ENCODE data around the gene NOP56.
A peak's percentile ranks its signal among the peaks of the same experiment; 100 is the strongest.
"Not testable (repeated sequence)": the region's sequence is repeated elsewhere in the genome, so short reads cannot be mapped to it uniquely, and the experiment has no call there.

NOP56 gene

DNA sequence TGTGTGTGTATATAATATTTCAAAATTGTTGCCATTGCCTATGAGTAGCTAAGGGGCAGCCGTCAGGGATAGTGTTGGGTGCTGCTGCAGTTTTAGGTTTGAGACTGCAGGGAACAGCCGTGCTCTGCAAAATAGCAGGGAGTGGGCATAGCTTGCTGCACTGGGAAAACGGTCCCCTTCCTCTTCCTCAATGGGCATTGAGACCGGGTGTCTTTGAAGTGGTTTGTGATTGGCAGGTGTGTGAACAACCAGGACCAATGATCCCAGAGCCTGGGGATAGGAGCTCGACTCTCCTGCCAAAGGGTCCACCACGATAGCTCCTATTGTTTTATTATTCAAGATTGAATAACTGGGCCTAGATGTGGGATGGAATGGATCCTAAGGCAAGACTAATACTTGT is 35.1 kb downstream of the NOP56 start:
- no peak for DNase-seq (ENCODE audit: low read depth in 2 of 2)

DNA sequence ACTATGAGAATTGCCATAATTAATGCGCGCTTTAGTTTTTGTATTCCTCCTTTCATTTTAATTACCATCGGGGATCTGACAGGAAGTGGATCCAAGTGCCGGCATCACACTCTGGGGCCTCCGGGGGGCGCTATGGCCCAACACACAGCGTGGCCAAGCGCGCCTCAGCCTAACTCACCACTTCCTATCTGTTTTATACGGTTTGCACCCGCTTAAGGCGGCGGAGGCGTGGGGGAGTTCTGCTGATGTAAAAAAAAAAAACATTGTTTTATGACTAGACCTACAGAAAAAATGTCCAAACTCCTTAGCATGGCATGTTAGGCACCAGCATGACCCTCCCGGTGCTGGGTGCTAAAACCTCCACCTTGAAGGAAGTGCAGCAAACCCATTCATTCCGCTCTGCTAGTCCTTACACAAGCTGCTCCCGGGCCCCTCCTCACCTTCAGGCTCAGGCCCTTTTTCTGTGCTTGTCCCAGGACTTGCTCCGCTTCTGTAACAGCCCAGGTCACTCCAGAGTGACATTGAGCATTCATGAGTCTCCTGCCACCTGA is 35.7 kb downstream of the NOP56 start:
- peak; percentile 66 to 67 for DNase-seq (ENCODE audit: low read depth in 2 of 2)

DNA sequence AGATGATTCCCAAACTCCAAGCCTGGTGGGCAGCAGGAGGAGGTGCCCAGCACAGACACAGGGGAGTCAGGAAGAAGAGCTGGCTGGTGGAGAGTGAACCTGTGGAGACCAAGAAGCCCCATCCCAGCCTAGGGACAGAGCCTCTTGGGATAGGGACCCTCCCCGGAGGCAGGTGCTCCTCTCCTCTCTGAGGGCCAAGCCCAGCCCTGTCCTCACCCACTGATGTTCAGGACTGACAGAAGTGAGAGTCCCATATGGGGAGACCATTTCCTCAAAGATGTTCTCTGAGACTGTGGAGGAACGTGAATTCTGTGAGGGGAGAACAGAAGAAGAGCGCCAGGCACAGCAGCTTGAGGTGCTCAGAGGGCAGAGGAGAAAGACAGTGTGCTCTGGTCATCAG is 37.8 kb downstream of the NOP56 start:
- DNase-seq (ENCODE audit: low read depth in 2 of 2) = no peak

DNA sequence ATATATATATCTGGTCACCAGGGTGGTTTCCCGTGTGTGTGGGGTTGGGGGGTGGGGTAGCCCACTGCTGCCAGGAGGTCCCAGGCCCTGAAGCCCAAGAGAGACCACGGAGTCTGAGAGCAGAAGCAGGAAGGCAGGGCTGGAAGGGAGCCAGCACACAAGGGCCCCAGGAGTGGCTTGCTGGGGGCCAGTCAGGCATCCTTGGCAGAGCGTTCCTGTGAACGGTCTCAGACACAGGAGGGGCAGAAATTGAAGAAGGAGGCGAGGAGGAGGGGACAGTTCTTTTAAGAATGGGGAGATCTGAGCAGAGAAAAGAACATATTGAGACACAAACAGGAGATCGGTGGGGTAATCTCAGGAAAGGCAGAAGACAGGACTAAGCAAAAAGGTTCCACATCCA is 38.3 kb downstream of the NOP56 start:
- DNase-seq (ENCODE audit: low read depth in 2 of 2) = no peak

DNA sequence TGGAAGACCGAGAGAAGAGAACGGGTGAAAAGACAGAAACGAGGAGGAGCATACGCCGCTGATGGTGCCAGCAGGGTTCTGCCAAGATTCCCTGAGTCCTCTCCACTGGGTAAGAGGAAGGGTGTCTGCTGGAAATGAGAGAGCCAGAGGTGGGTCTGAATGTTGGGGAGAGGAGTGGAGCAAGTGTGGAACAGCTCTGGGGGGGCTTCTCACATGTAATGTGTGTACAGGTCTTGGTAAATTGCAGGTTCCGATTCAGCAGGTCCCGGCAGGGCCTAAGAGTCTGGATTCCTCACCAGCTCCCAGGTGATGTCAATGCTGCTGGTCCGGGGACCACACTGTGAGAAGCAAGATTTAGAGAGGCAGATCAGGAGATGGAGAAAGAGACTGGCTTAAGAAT is 38.7 kb downstream of the NOP56 start:
- DNase-seq (ENCODE audit: low read depth in 2 of 2) = no peak

DNA sequence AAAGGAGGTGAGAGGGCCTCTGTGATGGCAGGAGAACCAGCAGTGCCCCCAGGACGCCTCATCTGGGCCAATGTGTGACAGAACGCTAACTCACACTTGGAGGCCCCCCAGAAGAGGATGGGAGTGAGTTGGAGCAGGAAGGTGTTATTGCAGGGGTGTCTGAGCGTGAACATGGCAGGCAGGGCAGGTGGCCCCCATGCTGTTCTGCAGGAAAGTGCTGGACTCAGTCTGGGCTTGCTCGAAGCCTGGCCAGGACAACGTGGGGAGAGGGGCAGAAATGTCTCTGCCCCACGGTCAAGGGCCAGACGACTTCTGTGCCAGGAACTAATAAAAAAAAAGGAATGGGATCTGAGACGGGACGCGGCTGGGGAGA is 39.2 kb downstream of the NOP56 start:
- DNase-seq (ENCODE audit: low read depth in 2 of 2) = no peak

DNA sequence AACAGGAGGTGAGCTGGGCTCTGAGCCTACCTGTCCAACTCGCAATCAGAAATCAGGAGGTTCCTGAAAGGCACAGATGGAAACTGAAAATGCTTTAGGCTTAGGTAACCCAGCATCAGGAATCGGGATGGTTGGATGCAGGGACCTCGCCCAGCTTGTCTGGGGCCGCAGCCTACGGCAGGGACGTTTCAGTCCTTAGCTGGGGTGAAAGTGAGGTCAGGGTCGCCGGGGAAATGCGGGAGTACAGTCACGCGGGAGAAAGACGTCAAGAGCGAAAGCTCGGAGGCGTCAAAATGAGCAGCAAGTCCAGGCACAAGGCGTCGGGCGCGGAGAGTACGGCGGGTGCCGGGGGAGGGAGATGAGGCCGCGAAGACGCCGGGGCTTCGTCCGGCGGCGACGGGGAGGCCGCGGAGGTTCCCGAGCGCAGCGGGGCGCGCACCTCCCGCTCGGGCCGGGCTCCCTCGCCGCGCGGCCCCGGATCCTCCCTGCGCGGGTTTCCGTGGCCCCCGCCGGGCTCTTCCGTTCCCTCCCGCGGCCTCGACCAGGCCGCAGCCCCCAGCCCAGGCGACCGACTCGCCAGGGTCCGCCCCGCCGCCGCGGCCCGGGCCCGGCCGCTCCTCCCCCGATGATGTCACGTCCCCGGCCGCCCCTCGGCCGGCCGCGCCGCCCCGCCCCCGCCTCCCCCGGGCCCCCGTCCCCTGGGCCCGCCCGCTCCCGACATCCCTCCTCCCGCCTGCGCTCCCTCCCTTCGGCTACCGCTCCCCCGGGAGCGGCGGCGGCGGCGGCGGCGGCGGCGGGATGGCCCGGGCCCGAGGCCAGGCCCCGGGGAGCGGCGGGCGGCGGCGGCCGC is 39.8 kb downstream of the NOP56 start, which contains the start of gene EBF4:
EBF4 (plus strand) TSS at position 745 of the 850 bp plus-strand sequence. CDS start 866 bp downstream, outside the sequence.
- DNase-seq (ENCODE audit: low read depth in 2 of 2) = no peak

DNA sequence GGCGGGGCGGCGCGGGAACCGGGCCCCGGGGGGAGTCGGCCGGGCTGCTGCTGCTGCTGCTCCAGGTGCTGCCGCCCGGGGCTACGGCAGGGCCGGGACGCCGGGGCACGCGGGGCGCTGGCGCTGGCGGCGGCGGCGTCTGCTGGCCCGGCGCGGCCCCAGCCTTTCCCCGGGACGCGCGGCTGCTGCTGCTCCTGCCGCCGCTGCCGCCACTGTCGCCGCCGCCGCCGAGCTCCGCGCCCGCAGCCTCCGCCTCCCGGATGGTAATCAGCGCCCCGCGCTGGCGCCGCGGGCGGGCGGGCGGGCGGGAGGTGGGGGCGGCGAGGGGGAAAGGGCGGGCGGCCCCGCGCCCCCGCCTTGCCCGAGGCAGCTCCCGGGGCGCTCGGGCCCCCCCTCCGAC is 40.5 kb downstream of the NOP56 start:
- DNase-seq (ENCODE audit: low read depth in 2 of 2) = no peak

DNA sequence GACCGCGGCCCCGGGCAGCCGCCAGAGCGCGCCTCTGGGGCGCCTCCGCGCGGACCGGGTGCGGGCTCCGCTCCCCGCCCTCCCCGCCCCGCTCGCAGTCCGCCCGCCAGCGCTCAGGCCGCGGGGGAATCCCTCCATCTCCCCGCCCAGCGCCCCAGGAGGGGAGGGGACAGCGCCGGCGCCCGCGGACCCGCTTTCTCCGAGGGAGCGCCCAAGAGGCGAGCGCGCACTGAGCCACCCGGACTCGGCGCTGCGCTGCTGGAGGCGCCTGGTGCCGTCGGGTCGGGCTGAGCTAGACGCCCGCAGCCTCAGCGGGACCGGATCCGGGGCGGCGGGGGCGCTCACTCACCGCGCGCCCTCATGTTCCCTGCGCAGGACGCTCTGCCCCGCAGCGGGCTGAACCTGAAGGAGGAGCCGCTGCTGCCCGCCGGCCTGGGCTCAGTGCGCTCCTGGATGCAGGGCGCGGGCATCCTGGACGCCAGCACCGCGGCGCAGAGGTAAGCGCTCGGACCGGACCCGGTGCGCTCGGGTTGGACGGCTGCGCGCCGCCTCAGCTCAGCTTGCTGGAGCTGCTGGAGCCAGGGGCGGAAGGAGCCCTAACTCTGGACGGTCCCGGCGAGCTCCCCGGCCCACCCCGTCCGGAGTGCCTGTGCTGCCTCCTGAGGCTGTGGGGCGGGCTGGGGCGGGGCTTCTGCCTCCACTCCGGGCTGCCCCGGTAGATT is 41.0 kb downstream of the NOP56 start:
- DNase-seq (ENCODE audit: low read depth in 2 of 2) = peak in 1 of 2 donors; percentile 12

DNA sequence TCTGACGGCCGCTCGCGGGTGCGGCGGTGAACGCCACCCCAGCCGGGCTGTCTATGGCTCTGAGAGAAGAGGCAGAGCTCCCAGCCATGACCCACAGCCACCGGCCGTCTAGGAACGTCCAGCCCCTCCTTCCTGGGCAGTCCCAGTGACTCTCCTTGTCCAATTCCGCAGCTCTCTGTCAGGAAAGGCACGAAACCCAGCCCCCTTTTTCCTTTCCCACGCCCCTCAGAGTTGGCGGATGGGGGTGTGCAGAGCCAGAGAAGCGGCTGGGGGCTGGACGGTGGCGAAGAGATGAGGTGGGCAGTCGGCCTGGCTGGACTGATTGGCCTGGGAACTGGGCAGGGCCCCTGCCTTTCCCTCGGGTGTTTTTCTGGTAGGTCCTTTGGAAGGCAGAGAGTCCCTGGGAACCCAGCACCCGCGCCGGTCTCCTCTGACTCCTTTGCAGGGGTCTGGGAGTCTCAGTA is 41.6 kb downstream of the NOP56 start:
- no peak for DNase-seq (ENCODE audit: low read depth in 2 of 2)

DNA sequence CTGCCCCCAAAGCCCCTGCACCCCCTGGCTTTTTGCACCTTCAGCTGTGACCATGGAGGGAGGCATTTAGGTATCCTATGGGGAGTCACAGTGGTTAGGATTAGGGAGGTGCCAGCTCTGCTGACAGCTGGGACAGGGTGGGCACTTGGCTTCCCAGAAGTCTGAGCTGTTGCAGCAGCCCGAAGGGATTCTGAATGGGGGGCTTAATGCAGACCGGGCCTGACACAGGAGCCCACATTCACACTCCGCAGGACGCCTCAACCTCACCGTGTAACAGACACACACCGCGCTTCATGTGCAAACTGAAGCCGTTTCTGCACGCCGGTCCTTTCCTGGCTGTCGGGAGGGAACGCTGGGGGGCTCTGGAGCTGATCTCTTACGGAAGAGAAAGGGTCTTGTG is 42.1 kb downstream of the NOP56 start:
- no peak for DNase-seq (ENCODE audit: low read depth in 2 of 2)

DNA sequence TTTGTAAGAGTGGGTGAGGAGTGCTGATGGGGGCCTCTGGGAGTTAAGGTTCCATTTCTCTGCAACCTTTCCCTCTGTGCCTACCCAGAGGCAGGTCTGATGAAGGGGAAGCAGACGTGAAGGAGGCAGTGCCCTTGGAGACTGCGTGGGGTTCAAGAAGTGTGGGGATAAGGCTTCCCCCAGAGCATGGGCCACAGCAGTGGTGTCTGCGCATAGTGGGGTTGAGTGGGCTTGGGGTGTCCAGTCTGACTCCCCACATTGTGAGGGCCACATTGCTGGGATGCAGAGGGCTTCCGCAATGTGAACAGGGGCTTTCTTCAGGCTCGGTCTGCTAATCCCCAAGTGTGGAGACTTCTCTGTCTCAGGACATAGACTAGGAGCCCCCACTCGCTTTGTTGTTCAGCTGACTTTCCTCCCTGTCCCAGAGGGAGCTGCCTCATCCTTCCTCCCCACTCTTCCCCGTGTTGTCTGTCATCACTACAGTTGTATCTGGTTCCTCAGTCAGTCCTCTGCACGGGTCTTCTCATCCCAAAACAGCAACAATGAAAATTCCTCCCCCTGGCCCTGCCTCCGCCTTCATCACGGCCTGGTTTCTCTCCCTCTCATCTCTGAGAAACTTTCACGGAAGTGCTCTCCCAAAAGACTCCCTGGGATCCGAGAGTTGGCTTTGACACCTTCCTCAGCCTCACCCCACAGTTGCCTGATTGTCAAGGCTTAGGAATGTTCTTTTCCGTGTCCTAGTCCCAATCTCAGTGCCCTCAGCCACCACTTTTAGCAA is 43.0 kb downstream of the NOP56 start:
- no peak for DNase-seq (ENCODE audit: low read depth in 2 of 2)

DNA sequence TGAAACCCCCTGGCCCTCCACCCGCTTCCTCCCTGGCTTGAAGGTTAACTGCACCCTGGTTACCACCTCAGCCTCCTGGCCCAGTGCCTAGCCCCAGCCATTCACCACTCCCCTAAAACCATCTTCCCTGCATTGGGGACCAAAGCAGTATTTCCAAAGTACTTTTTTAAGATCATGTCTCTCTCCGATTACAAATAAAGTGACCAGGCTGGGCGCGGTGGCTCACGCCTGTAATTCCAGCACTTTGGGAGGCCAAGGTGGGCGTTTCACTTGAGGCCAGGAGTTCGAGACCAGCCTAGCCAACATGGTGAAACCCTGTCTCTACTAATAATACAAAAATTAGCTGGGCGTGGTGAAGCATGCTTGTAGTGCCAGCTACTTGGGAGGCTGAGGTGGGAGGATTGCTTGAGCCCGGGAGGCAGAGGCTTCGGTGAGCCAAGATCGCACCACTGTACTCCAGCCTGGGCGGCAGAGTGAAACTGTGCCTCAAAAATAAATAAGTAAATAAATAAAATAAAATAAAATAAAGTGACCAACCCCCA is 43.6 kb downstream of the NOP56 start:
- not testable (repeated sequence) for DNase-seq (ENCODE audit: low read depth in 2 of 2)

DNA sequence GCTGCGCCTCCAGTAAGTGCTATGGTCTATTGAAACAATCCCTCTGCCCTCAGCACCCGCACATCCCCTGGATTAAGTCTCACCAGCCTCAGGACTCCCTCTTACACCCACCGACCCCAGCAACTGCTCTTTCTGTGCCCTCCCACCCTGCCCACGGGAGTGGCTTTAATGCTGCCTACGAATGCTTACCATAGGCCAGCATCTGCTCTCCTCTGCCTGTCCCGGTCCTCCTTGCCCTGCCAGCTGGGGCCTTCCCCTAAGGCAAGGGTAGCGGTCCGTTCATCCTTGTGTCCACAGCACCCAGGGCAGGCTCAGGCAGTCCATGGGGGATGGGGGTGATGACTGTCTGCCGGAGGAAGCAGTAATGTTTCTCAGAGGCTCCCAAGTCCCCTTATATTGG is 44.2 kb downstream of the NOP56 start:
- DNase-seq (ENCODE audit: low read depth in 2 of 2) = no peak

DNA sequence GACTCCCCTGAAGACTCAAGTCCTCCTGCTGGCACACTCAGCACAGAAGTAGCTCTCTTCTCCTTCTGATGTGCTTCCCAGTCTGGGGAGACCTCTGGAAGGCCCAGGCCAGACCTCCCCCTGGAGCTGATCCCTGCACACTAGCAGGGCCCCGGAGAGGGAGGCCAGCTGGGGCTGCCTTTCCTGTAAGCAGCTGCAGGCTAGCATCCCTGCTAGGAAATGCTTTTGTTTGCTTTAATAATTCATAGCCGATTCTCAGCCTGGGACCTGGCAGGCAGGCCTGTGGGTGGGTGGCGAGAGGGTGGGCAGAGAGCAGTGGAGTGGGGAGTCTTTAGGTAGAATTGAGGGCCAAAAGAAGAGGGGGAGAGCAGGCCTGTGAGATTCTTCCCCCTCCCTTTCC is 45.3 kb downstream of the NOP56 start:
- DNase-seq (ENCODE audit: low read depth in 2 of 2) = no peak

DNA sequence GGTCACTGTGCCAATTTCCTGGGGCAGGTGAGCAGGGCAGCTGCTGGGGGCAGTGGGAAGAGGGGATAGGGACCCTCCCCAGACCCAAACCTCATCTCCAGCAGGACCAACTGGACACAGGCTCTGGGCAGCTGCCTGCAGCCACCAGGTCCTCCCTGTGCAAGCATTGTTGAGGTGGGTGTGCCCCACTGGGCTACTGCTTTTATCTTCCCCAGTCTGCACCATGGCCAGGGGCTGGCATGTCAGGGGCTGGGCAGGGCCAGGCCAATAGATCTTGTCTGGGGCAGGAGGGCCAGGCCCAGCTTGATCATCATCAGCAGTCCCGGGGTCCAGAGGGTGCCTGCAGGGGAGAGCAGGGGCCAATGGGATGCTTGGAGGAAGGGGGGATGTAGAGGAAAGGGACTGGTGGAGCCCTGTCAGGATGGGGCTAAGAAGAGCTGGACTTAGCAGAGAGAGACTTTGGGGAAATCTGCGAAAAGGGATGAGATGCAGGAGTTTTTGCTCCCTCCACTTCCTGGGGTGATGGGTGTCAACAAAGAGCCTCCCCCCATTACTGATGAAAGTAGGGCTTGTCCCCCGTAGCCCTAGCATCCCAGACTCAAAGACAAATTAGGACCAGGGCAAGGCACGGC is 45.9 kb downstream of the NOP56 start:
- DNase-seq (ENCODE audit: low read depth in 2 of 2) = no peak

DNA sequence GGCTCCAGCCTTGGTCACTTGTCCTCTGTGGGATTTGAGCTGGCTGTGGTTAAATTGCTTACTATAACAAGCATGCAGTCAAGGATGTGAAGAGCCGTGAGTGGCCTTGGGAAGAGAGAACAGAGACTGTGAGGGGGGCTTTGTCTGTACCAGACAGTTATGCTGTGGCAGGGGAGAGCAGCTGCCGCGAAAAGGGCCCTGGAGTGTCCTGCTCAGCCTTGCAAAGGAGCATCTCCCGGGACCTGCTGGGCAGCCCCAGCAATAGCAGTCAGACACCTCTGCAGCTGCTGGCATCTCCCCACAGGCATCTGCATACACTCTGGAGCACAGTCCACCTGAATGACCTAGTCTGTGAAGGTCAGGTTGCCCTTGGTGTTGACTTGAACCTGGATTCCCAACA is 46.5 kb downstream of the NOP56 start:
- no peak for DNase-seq (ENCODE audit: low read depth in 2 of 2)

DNA sequence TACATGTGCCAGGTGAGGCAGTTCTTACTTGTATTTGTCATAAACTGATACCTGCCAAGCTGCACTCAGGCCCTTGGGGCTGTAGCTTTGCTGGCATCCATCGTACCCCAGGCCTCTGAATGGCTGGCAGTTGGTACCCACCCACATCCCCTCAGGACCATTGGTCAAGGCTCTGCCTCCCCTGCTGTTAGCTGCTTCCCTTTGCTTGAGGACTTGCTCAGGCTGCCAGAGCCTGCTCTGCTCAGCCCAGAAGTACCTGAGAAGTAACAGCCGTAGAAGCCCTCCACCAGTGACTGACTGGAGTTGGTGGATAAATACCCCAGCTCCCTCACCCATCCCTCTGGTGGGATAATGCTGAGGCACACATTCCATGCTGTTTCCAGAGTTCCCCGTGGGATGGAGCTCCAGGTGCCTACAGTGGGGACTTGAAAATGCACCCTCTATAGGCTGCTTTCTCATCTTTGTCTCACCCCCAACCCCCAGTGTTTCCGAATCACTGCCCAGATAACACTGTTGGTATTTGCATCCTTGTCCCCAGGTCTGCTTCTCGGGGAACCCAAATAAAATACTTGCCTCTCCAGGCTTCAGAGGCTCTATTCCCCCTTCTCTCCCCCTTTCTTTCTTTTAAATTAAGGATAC is 47.5 kb downstream of the NOP56 start:
- DNase-seq (ENCODE audit: low read depth in 2 of 2) = no peak

DNA sequence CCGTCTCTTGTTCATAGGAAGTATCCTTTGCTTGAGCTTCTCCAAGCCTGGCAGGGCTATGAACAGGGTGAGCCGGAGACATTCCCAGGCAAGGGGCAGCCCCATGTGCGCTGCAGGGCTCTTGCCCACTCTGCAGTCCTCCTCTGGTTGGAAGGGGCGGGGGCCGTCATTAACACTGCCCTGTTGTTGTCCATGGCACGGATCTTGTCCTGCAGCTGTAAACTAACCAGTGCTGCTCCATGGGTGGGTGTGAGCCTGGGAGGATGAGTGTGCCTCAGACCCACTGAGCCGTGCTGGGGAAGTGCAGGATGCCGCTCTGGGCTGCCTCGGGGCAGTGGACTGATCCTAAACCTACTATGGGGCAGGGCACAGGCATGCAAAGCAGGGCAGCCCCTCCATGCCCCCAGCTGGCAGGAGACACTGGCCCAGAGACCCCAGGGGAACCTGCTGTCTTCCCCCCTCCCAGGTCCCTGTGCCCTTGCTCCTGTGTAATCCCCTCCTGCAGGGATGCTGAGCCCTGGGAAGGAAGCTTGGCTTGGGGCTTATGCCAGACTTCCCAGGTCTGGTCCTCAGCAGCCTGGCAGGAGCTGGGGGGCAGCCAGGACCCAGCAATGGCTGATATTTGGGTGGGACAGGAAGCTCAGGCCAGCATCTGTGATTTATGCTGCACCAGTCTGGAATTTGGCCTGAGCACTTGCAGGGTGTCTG is 48.6 kb downstream of the NOP56 start:
- no peak for DNase-seq (ENCODE audit: low read depth in 2 of 2)

DNA sequence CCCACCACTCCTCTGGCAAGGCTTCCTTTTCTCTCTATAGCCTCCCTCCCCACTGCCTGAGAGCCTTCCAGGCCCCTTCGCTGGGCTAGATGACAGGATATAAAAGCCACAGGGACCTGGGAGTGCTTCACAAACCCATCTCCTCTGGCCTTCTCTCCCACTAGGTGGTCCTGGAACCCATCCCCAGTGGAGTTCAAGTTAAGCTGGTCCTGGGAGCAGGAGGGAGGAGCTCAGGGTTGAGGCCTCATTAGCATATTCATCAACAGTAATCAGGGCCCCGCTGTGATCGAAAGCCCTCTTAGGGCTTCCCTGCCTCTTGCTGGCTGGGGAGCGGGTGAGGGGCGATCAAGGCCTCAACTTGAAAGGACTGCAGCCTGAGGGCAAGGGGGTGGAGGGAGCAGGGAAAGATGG is 49.2 kb downstream of the NOP56 start:
- no peak for DNase-seq (ENCODE audit: low read depth in 2 of 2)
